Fibroblast of lung (primary cell): ENCODE measurements around the gene GRIN3B.

Source experiments
- CTCF ChIP-seq, 2 donors: IDR thresholded peaks in 1 of 2; conservative IDR thresholded peaks in 1 of 2; 1 replicate in 1 of 2; 2 replicates in 1 of 2; pipeline ENCODE4 v1.5.1; 2011 to 2012; ENCODE audit warnings: low read length in 2 of 2, control low read depth in 1 of 2, inconsistent platforms in 1 of 2, low read depth in 1 of 2, mild to moderate bottlenecking in 1 of 2
- EZH2 ChIP-seq: IDR thresholded peaks from 2 replicates; pipeline ENCODE4 v1.5.1; 2012; ENCODE audit warnings: low read length, control low read depth, mild to moderate bottlenecking; ENCODE audit errors: missing control alignments

- TF ChIP-seq CTCF (conservative IDR thresholded peaks at IDR 0.05 in 1 of 2, IDR thresholded peaks at IDR 0.05 in 1 of 2; ENCODE audit: low read depth in 1 of 2, low read length in 2 of 2) (no peak), EZH2 (no peak)
Measured at GRCh38 chr19:966485-967088, 33.6 kb upstream of the GRIN3B start.
